Diencephalon (tissue), 1 donor: Measurements from ENCODE around the gene P2RX4. TPM values are rescaled to one million over a fixed set of nuclear protein-coding genes. Genes with fewer than 3 reads are reported as not detected.

Experiments used
- total RNA-seq: library from RNA; depleted of rRNA; stranded (reverse); fragments of >200 nt; gene quantifications from one replicate; pipeline ENCODE4 v1.2.3, GENCODE V29; 2014

P2RX4 gene
- 8.8 TPM for total RNA-seq

GRCh38 chr12:121209624-121210572 is at the start of gene P2RX4:
Gene P2RX4, plus strand, starts transcription at chr12:121210129. Its CDS starts 36 bp downstream, at chr12:121210165.

Other genes with a start within 250 kb of the P2RX4 start
- gene HNF1A, start 231.6 kb upstream of the P2RX4 start, total RNA-seq: not detected
- gene C12orf43, start 193.6 kb upstream of the P2RX4 start, total RNA-seq: 19.8 TPM
- gene OASL, start 170.9 kb upstream of the P2RX4 start, total RNA-seq: 0.46 TPM
- gene P2RX7, start 77.3 kb upstream of the P2RX4 start, total RNA-seq: 5.1 TPM
- 27.5 TPM for gene CAMKK2, start 86.6 kb downstream of the P2RX4 start, total RNA-seq
- 125 TPM for gene ANAPC5, start 142.3 kb downstream of the P2RX4 start, total RNA-seq
- 75.9 TPM for gene RNF34, start 190.0 kb downstream of the P2RX4 start, total RNA-seq